Lung (tissue), 16 donors: ENCODE results near the gene LNP1. TPM values are rescaled to one million over a fixed set of nuclear protein-coding genes. Genes with fewer than 3 reads are reported as not detected.
"Not testable (repeated sequence)": the region's sequence is repeated elsewhere in the genome, so short reads cannot be mapped to it uniquely, and the experiment has no call there.

Experiments
- ATAC-seq: fragments of 200-7000 bp; cut with Tn5 transposase; one replicate; pipeline ENCODE4 v1.9.1; 2020; ENCODE audit warnings: moderate number of reproducible peaks; ENCODE audit not compliant: insufficient read depth, low FRiP score
- DNase-seq, 3 donors: peaks; one replicate each; pipeline ENCODE4 v3.0.0-alpha.2; 2013 to 2017
- H3K27ac ChIP-seq, 2 donors: one replicate each; pipeline ENCODE4 v1.5.1; 2013; ENCODE audit warnings: mild to moderate bottlenecking in 2 of 2, moderate library complexity in 2 of 2, control low read depth in 1 of 2, inconsistent platforms in 1 of 2, low read depth in 1 of 2, low read length in 1 of 2
- H3K27me3 ChIP-seq, 3 donors: one replicate each; pipeline ENCODE4 v1.5.1; 2013; ENCODE audit warnings: low read length in 2 of 3; ENCODE audit not compliant: control insufficient read depth in 3 of 3, insufficient read depth in 3 of 3
- H3K36me3 ChIP-seq, 4 donors: one replicate each; pipeline ENCODE4 v1.5.1; 2013; ENCODE audit warnings: low read length in 4 of 4, mild to moderate bottlenecking in 1 of 4, moderate library complexity in 1 of 4; ENCODE audit not compliant: control insufficient read depth in 4 of 4, insufficient read depth in 4 of 4
- H3K4me1 ChIP-seq, 5 donors: one replicate each; pipeline ENCODE4 v1.5.1; 2013; ENCODE audit warnings: low read length in 5 of 5, mild to moderate bottlenecking in 2 of 5, moderate library complexity in 1 of 5; ENCODE audit not compliant: control insufficient read depth in 5 of 5, insufficient read depth in 5 of 5
- H3K4me3 ChIP-seq: one replicate; pipeline ENCODE4 v1.5.1; 2013; ENCODE audit warnings: mild to moderate bottlenecking, control low read depth, moderate library complexity
- H3K9ac ChIP-seq, 2 donors: one replicate each; pipeline ENCODE4 v1.5.1; 2013; ENCODE audit warnings: low read length in 2 of 2, control low read depth in 1 of 2; ENCODE audit not compliant: insufficient read depth in 1 of 2
- H3K9me3 ChIP-seq, 4 donors: one replicate each; pipeline ENCODE4 v1.5.1; 2013; ENCODE audit warnings: low read length in 3 of 4, mild to moderate bottlenecking in 1 of 4, moderate library complexity in 1 of 4; ENCODE audit not compliant: control insufficient read depth in 4 of 4, insufficient read depth in 3 of 4
- WGBS, 2 donors: extraction: QIAGEN DNeasy Blood & Tissue Kit; methylation state at CpG; one replicate each; pipeline ENCODE4 v1.1.7; 2013; 5-methylcytosine and 5-hydroxymethylcytosine counted together
- long read RNA-seq, 5 donors: transcript quantifications; one replicate each; lab custom pipeline, GENCODE V29; 2026
- polyA plus RNA-seq, 2 donors: library from polyadenylated mRNA; stranded (reverse); fragments of 200-250 nt; gene quantifications; one replicate each; pipeline ENCODE4 v1.2.1, GENCODE V29; 2013
- total RNA-seq, 2 donors: library from RNA; depleted of rRNA in 1 of 2; stranded (reverse); fragments of >200 nt in 1 of 2; gene quantifications; one replicate each; pipeline ENCODE4 v1.2.1, GENCODE V29; 2014 to 2021
- TF ChIP-seq, protein P1 (sequence below): IDR thresholded peaks from 2 replicates; pipeline ENCODE4 v1.5.1; 2012; ENCODE audit warnings: mild to moderate bottlenecking; ENCODE audit errors: control extremely low read depth, extremely low read depth
- donor health status: control.
- donor health status: control.
- donor health status: Bipolar disorder and iron deficiency.
- donor health status: healthy.
- donor health status: DM: yes; HTN: yes; CAD: no.

Gene LNP1, protein sequence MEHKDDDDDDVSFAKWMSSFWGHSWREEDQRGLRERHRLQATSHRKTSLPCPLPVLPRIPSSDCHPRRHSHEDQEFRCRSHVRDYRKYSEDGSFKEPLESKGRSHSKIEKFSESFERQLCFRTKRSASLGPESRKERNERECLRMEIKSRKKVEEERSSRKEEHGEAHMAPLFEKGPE
- total RNA-seq: 1 to 10 TPM; 3.3 to 5.8 TPM
- 1 to 10 TPM; 1.1 TPM for polyA plus RNA-seq
- long read RNA-seq, donor 1, partial matches to known transcripts: 0 of 2 reads
- long read RNA-seq, donor 1, other reads (novel, unspliced or antisense): 0 of 2 reads
- long read RNA-seq, donor 2, partial matches to known transcripts: 0 of 1 reads
- long read RNA-seq, donor 2, other reads (novel, unspliced or antisense): 0 of 1 reads
- long read RNA-seq, donor 3: 0 reads
- long read RNA-seq, donor 4: 0 reads
- long read RNA-seq, donor 5, partial matches to known transcripts: 0 of 1 reads
- long read RNA-seq, donor 5, other reads (novel, unspliced or antisense): 0 of 1 reads

DNA sequence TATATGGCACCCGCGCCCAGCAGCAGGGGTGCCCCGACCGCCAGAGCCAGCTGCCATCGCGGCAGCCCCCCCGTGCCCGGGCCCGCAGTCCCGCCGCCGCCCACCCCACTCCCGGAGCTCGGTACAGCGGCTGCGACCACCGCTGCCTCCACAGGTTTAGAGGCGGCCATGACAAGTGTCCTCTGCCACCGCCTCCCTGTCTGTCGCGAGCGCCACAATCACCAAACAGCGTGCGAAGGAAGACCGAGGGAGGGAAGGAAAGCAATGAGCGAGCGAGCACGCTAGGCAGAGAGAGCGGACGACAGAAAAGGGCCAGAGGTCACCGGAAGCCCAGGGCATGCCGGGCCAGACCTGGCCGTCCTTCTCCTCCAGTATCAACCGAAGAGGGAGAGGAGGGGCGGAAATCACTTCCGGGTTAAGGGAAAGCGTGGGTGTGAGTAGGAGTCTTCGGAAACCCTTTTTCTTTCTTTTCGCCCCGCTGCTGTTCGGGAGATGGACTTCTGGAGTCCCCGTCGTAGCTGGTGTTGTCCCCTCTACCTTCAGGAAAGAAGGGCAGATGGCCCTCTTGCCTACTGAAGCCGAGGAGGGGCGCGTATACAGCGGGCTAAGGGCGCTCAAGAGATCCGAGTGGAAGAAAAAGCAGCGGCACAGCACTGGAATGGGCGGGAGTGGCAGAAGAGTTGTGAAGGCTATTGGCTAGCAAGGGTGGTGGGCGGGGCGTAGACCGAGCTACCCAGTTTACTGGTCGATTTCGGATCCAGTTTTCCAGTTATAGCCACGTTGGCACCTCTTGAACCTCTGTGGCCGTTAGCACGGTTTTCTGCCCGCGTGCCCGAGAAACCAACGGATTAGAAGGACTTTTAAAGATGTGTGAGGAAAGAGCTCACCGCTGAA is at the start of gene LNP1, which contains the start of gene TOMM70:
Gene LNP1 (plus strand): TSS at position 760 of the 894 bp plus-strand sequence. CDS start 28,191 bp downstream, outside the sequence.
Gene TOMM70 (minus strand): TSS at position 310 of the 894 bp plus-strand sequence. CDS start 140 bp downstream, at position 170.
- Histone ChIP-seq H3K27ac (peak within 1 kb of the TSS; percentile 96 to 97), H3K36me3 (peaks cover 0 to 2% (median 0%) of the 10 kb centered on the region in 4 donors), H3K4me3 (peak within 1 kb of the TSS; percentile 96), H3K4me1 (peaks cover 5 to 32% (median 14%) of the 10 kb centered on the region in 5 donors), H3K27me3 (no peaks in the 10 kb centered on the region), H3K9ac (peak within 1 kb of the TSS; percentile 65 to 100), H3K9me3 (no peaks in the 10 kb centered on the region)
- DNase-seq (peak; percentile 97 to 99 (median 99)), ATAC-seq (peak; percentile 97)
- TF ChIP-seq, protein P1, sequence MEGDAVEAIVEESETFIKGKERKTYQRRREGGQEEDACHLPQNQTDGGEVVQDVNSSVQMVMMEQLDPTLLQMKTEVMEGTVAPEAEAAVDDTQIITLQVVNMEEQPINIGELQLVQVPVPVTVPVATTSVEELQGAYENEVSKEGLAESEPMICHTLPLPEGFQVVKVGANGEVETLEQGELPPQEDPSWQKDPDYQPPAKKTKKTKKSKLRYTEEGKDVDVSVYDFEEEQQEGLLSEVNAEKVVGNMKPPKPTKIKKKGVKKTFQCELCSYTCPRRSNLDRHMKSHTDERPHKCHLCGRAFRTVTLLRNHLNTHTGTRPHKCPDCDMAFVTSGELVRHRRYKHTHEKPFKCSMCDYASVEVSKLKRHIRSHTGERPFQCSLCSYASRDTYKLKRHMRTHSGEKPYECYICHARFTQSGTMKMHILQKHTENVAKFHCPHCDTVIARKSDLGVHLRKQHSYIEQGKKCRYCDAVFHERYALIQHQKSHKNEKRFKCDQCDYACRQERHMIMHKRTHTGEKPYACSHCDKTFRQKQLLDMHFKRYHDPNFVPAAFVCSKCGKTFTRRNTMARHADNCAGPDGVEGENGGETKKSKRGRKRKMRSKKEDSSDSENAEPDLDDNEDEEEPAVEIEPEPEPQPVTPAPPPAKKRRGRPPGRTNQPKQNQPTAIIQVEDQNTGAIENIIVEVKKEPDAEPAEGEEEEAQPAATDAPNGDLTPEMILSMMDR: no peak
- 0 to 1% methylated on average over 54 to 64 of the region's 64 CpGs for WGBS, 2 donors

- H3K9ac ChIP-seq, H3K27ac ChIP-seq, DNase-seq, H3K4me3 ChIP-seq, H3K4me1 ChIP-seq, H3K27me3 ChIP-seq, ATAC-seq, H3K9me3 ChIP-seq: not testable (repeated sequence)
- H3K36me3 ChIP-seq: peaks cover 26 to 50% (median 37%) of the 10 kb centered on the region in 4 donors
- 80 to 86% methylated on average over 1 to 2 of the region's 2 CpGs for WGBS, 2 donors
Measured at GRCh38 chr3:100351770-100352169, 49.6 kb upstream of the LNP1 start.

- no peak overlapping the region for H3K9ac ChIP-seq
- no peak overlapping the region for H3K4me3 ChIP-seq
- 95 to 96% methylated on average over 10 of the region's 10 CpGs for WGBS, 2 donors
- DNase-seq (no peak), ATAC-seq (no peak)
- H3K4me1 ChIP-seq: no peaks in the 10 kb centered on the region
- peaks cover 0 to 4% (median 0%) of the 10 kb centered on the region in 4 donors for H3K9me3 ChIP-seq
- H3K27ac ChIP-seq: no peak overlapping the region
- no peaks in the 10 kb centered on the region for H3K27me3 ChIP-seq
- H3K36me3 ChIP-seq: peaks cover 26 to 45% (median 36%) of the 10 kb centered on the region in 4 donors
- TF ChIP-seq, protein P1: no peak
Measured at GRCh38 chr3:100352296-100353231, 48.8 kb upstream of the LNP1 start.
